AG09309 (cell line): ENCODE data around the gene TAS2R16.

Experiments used
- DNase-seq: peaks from one replicate; pipeline ENCODE4 v3.0.0-alpha.2; 2010; ENCODE audit warnings: low read depth
- H3K4me3 ChIP-seq: 2 replicates; pipeline ENCODE4 v1.5.1; 2011; ENCODE audit warnings: mild to moderate bottlenecking, low read depth, low read length, moderate library complexity; ENCODE audit not compliant: control insufficient read depth
- TF ChIP-seq, protein P1 (sequence below): IDR thresholded peaks from 2 replicates; pipeline ENCODE4 v1.5.1; 2011; ENCODE audit warnings: mild to moderate bottlenecking, low read depth, low read length, inconsistent platforms; ENCODE audit not compliant: insufficient read depth, control insufficient read depth; ENCODE audit errors: missing control alignments

Gene TAS2R16

DNA sequence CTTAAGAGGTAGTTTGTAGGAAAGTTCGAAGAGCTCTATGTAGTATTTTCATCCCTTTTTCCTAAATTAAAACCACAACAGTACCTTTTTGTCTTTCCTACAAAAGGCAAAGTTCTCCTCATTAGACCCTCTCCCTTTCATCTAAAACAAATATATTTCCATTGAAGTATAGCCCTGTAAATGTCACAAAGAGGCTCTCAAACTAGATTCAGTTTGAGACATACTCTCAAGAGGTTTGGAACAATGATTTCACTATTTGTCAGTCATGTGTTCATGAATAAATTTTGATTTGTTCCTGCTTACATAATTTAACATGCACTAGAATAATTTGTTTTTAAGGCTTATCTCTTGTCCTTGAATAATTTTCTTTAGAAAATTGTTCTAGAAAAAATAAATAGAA is 12.2 kb downstream of the TAS2R16 start:
- TF ChIP-seq, protein P1, sequence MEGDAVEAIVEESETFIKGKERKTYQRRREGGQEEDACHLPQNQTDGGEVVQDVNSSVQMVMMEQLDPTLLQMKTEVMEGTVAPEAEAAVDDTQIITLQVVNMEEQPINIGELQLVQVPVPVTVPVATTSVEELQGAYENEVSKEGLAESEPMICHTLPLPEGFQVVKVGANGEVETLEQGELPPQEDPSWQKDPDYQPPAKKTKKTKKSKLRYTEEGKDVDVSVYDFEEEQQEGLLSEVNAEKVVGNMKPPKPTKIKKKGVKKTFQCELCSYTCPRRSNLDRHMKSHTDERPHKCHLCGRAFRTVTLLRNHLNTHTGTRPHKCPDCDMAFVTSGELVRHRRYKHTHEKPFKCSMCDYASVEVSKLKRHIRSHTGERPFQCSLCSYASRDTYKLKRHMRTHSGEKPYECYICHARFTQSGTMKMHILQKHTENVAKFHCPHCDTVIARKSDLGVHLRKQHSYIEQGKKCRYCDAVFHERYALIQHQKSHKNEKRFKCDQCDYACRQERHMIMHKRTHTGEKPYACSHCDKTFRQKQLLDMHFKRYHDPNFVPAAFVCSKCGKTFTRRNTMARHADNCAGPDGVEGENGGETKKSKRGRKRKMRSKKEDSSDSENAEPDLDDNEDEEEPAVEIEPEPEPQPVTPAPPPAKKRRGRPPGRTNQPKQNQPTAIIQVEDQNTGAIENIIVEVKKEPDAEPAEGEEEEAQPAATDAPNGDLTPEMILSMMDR: no peak
- no peak for DNase-seq
- no peak overlapping the region for H3K4me3 ChIP-seq

GRCh38 chr7:122975341-122975740 is 20.2 kb downstream of the TAS2R16 start:
- no peak overlapping the region for H3K4me3 ChIP-seq
- no peak for DNase-seq
- TF ChIP-seq, protein P1: no peak

- no peak for DNase-seq
- TF ChIP-seq, protein P1: no peak
- H3K4me3 ChIP-seq: no peak overlapping the region
Measured at GRCh38 chr7:122974229-122974628, 21.3 kb downstream of the TAS2R16 start.

DNA sequence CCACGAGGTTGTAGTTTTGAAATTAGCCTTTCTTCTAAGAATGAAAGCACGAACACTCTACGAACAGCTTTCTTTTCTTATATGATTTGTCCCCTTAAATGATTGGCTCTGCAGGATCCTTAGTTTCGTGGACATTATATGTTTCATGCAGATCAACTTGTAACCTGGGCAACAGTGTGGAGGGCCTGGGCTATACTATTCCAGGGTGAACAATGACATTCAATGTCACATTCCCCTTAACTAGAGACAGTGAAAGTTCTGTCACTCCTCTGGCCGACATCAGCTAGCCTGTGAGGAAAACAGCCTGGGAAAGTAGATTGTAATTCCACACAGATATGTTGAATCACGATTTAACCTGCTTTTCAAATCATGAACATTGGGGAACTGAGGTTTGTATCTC is 23.4 kb downstream of the TAS2R16 start:
- no peak overlapping the region for H3K4me3 ChIP-seq
- TF ChIP-seq, protein P1: no peak
- DNase-seq: no peak

GRCh38 chr7:122970740-122971725 is 24.5 kb downstream of the TAS2R16 start:
- TF ChIP-seq, protein P1: no peak
- no peak overlapping the region for H3K4me3 ChIP-seq
- no peak for DNase-seq

- H3K4me3 ChIP-seq: no peak overlapping the region
- TF ChIP-seq, protein P1: no peak
Measured at GRCh38 chr7:122968389-122968788, 27.1 kb downstream of the TAS2R16 start.

More at GRCh38 chr7:122968389-122968788, 27.1 kb downstream of the TAS2R16 start:
- DNase-seq: no peak
